IMR-90 (cell line): Measurements from ENCODE around the gene SRC.

Experiments used
- BHLHE40 ChIP-seq: fragments of 150-350 bp; IDR thresholded peaks from 2 replicates; pipeline ENCODE4 v1.6.1; 2016; ENCODE audit warnings: mild to moderate bottlenecking, low read depth, low read length
- CEBPB ChIP-seq: IDR thresholded peaks from 2 replicates; pipeline ENCODE4 v1.6.1; 2012; ENCODE audit warnings: low read depth, low read length, improper control_type of control experiment
- CHD1 ChIP-seq: IDR thresholded peaks from 2 replicates; pipeline ENCODE4 v1.6.1; 2012; ENCODE audit warnings: low read depth, low read length, improper control_type of control experiment
- CTCF ChIP-seq: conservative IDR thresholded peaks from 2 replicates; pipeline ENCODE4 v1.5.1; 2012; ENCODE audit warnings: mild to moderate bottlenecking, low read depth, low read length, improper control_type of control experiment
- FOS ChIP-seq: fragments of 150-350 bp; IDR thresholded peaks from 2 replicates; pipeline ENCODE4 v1.6.1; 2016; ENCODE audit warnings: low read depth, low read length
- MAFK ChIP-seq: IDR thresholded peaks from 2 replicates; pipeline ENCODE4 v1.6.1; 2012; ENCODE audit warnings: low read depth, low read length, improper control_type of control experiment
- MAZ ChIP-seq: IDR thresholded peaks from 2 replicates; pipeline ENCODE4 v1.6.1; 2012; ENCODE audit warnings: low read depth, mild to moderate bottlenecking, low read length, improper control_type of control experiment, moderate library complexity, borderline replicate concordance
- MXI1 ChIP-seq: IDR thresholded peaks from 2 replicates; pipeline ENCODE4 v1.6.1; 2012; ENCODE audit warnings: low read depth, mild to moderate bottlenecking, low read length, moderate library complexity, borderline replicate concordance
- NFE2L2 ChIP-seq: fragments of 150-350 bp; IDR thresholded peaks from 2 replicates; pipeline ENCODE4 v1.6.1; 2016; ENCODE audit warnings: low read depth, mild to moderate bottlenecking, low read length
- POLR2A ChIP-seq: IDR thresholded peaks from 2 replicates; pipeline ENCODE4 v1.6.1; 2012; ENCODE audit warnings: mild to moderate bottlenecking, low read depth, low read length
- RAD21 ChIP-seq: IDR thresholded peaks from 2 replicates; pipeline ENCODE4 v1.6.1; 2012; ENCODE audit warnings: low read length, improper control_type of control experiment
- RCOR1 ChIP-seq: IDR thresholded peaks from 2 replicates; pipeline ENCODE4 v1.6.1; 2012; ENCODE audit warnings: mild to moderate bottlenecking, low read length, improper control_type of control experiment; ENCODE audit not compliant: insufficient replicate concordance
- USF2 ChIP-seq: fragments of 150-350 bp; IDR thresholded peaks from 2 replicates; pipeline ENCODE4 v1.6.1; 2017; ENCODE audit warnings: mild to moderate bottlenecking, antibody characterized with exemption, low read length, low read depth

GRCh38 chr20:37361336-37361735 lies 15.4 kb downstream of the SRC start:
- TF ChIP-seq CTCF, result no peak
- TF ChIP-seq POLR2A, result no peak
- no peak for TF ChIP-seq MAZ
- TF ChIP-seq BHLHE40, result no peak
- TF ChIP-seq FOS, result no peak
- no peak for TF ChIP-seq MXI1
- TF ChIP-seq USF2, result no peak
- no peak for TF ChIP-seq NFE2L2
- no peak for TF ChIP-seq CHD1
- no peak for TF ChIP-seq RCOR1
- TF ChIP-seq MAFK, result no peak
- TF ChIP-seq RAD21, result no peak
- no peak for TF ChIP-seq CEBPB
